ENCODE measurements around the gene PEX11B. TPM values are rescaled to one million over a fixed set of nuclear protein-coding genes. Genes with fewer than 3 reads are reported as not detected.

PEX11B gene
- total RNA-seq, 2 experiments from 2014 or later = 25.8 to 26.3 TPM

GRCh38 chr1:145908653-145909052, 9.9 kb downstream of the PEX11B start:
- peaks cover 11% of the 10 kb centered on the region for H3K36me3 Mint-ChIP-seq (ENCODE audit: low read depth)
- intact Hi-C loops (cut with micrococcal nuclease) = no loop called here

DNA sequence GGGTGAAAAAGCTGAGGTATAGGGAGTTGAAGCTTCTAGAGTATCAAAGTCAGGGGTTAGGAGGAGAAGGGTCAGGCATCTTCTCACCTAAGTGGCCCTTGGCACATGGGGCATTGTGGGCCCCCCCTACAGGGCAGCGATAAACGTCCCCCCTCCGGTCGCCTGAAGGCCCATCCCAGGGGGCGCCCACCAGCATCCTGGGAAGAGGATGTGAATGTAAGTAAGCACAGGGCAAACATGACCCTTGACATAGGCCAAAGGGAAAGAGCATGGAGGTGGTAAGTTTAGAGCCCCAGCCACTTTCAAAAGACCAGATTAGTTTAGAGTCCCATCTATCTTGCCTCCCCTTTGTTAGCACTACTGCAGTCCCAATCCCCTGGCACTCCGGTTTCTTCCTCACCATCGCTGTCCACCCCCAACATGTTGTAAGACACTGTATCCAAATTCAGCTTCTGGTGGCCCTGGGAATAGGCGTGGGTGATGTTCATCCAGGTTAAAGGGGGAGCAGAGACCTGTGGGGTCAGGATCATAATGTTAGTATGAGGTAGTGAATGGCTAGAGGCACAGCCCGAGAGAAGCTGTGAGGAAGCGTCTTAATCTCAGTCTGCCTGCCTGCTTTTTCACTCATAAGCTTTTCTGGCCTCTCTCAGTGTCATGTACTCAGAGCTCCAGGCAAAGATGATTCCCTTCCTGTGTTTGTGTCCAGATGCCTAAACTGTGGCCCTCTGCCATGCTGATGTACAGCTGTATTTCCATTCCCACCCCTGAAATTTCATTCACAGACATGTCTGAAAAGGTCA, 11.4 kb downstream of the PEX11B start:
- ChIA-PET CTCF (interaction anchor here (1.2 to 7.0 kb wide), 4 partner anchors 15 to 59 kb away, joined by 4 to 108 read pairs (median 18); partner anchors contain the start of genes ANKRD35 and NUDT17), POLR2A (interaction anchor here (1.4 kb wide), 1 partner anchor 20 kb away, joined by 9 read pairs; the partner anchor contains the start of gene RBM8A)
- H3K4me1 Mint-ChIP-seq (ENCODE audit: low read depth) = peaks cover 5% of the 10 kb centered on the region
- no peak for ATAC-seq
- no peak for DNase-seq
- no peaks in the 10 kb centered on the region for H3K27me3 Mint-ChIP-seq
- intact Hi-C loops (cut with micrococcal nuclease) = no loop called here
- H3K4me3 Mint-ChIP-seq = no peak overlapping the region
- TF ChIP-seq, protein P1, sequence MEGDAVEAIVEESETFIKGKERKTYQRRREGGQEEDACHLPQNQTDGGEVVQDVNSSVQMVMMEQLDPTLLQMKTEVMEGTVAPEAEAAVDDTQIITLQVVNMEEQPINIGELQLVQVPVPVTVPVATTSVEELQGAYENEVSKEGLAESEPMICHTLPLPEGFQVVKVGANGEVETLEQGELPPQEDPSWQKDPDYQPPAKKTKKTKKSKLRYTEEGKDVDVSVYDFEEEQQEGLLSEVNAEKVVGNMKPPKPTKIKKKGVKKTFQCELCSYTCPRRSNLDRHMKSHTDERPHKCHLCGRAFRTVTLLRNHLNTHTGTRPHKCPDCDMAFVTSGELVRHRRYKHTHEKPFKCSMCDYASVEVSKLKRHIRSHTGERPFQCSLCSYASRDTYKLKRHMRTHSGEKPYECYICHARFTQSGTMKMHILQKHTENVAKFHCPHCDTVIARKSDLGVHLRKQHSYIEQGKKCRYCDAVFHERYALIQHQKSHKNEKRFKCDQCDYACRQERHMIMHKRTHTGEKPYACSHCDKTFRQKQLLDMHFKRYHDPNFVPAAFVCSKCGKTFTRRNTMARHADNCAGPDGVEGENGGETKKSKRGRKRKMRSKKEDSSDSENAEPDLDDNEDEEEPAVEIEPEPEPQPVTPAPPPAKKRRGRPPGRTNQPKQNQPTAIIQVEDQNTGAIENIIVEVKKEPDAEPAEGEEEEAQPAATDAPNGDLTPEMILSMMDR (IDR thresholded peaks at IDR 0.05) = no peak
- H3K27ac Mint-ChIP-seq = no peak overlapping the region
- H3K36me3 Mint-ChIP-seq (ENCODE audit: low read depth) = peaks cover 6% of the 10 kb centered on the region
- no peaks in the 10 kb centered on the region for H3K9me3 Mint-ChIP-seq

More at GRCh38 chr1:145908653-145909052, 9.9 kb downstream of the PEX11B start:
- ChIA-PET CTCF (interaction anchor here (0.6 to 7.0 kb wide), 10 partner anchors 16 to 97 kb away, joined by 3 to 108 read pairs (median 9); partner anchors contain the start of genes ANKRD35, NUDT17, PIAS3 and RBM8A), POLR2A (interaction anchor here (0.8 to 2.1 kb wide), 4 partner anchors 10 to 35 kb away, joined by 3 to 10 read pairs (median 6); partner anchors contain the start of genes PEX11B and RBM8A)
- Mint-ChIP-seq H3K27ac (no peak overlapping the region), H3K4me1 (ENCODE audit: low read depth) (peaks cover 9% of the 10 kb centered on the region), H3K27me3 (no peaks in the 10 kb centered on the region), H3K9me3 (no peaks in the 10 kb centered on the region), H3K4me3 (no peak overlapping the region)
- TF ChIP-seq, protein P1 (IDR thresholded peaks at IDR 0.05) = no peak
- ATAC-seq (no peak), DNase-seq (no peak)

GRCh38 chr1:145901312-145902021, 17.1 kb downstream of the PEX11B start:
- no peak overlapping the region for H3K4me3 Mint-ChIP-seq
- H3K27ac Mint-ChIP-seq = no peak overlapping the region
- POLR2A ChIA-PET = interaction anchor here (0.6 to 1.0 kb wide), 2 partner anchors 11 to 42 kb away, joined by 3 read pairs; partner anchors contain the start of gene PIAS3
- CTCF ChIA-PET = interaction anchor here (1.0 to 2.2 kb wide), 4 partner anchors 8 to 41 kb away, joined by 3 to 6 read pairs (median 4); partner anchors contain the start of gene ITGA10
- intact Hi-C loops (cut with micrococcal nuclease) = no loop called here
- no peaks in the 10 kb centered on the region for H3K27me3 Mint-ChIP-seq
- no peaks in the 10 kb centered on the region for H3K36me3 Mint-ChIP-seq (ENCODE audit: low read depth)
- no peak for DNase-seq
- no peak for ATAC-seq
- no peaks in the 10 kb centered on the region for H3K9me3 Mint-ChIP-seq
- TF ChIP-seq, protein P1 (IDR thresholded peaks at IDR 0.05) = no peak
- no peaks in the 10 kb centered on the region for H3K4me1 Mint-ChIP-seq (ENCODE audit: low read depth)

- Mint-ChIP-seq H3K36me3 (ENCODE audit: low read depth) (no peaks in the 10 kb centered on the region), H3K4me1 (ENCODE audit: low read depth) (no peaks in the 10 kb centered on the region), H3K27ac (no peak overlapping the region), H3K4me3 (no peak overlapping the region), H3K9me3 (no peaks in the 10 kb centered on the region), H3K27me3 (no peaks in the 10 kb centered on the region)
- ChIA-PET POLR2A (no interaction called here), CTCF (interaction anchor here (0.7 kb wide), 1 partner anchor 52 kb away, joined by 3 read pairs; no protein-coding TSS in a partner anchor)
- TF ChIP-seq, protein P1 (IDR thresholded peaks at IDR 0.05) = no peak
- ATAC-seq = no peak
- no peak for DNase-seq
- intact Hi-C loops (cut with micrococcal nuclease) = no loop called here
Observed at GRCh38 chr1:145898756-145899155, 19.8 kb downstream of the PEX11B start.

All from activated CD8-positive, alpha-beta T cell treated with anti-CD3 and anti-CD28 coated beads for 36 hours (primary cell).